Activated CD4-positive, alpha-beta T cell treated with anti-CD3 and anti-CD28 coated beads, Interleukin-2, amount 50 U/mL, for 16 hours (primary cell): Measurements from ENCODE around the gene CHEK1.
A peak's percentile ranks its signal among the peaks of the same experiment; 100 is the strongest.
"Not testable (repeated sequence)": the region's sequence is repeated elsewhere in the genome, so short reads cannot be mapped to it uniquely, and the experiment has no call there.

ENCODE experiments used
- DNase-seq: peaks from one replicate; pipeline ENCODE4 v3.0.0-alpha.2; 2020

Gene CHEK1

GRCh38 chr11:125624756-125625213 lies at the start of gene CHEK1:
Gene CHEK1, plus strand, starts transcription at chr11:125625163. Its CDS starts 1,606 bp downstream, at chr11:125626769.
- DNase-seq = no peak

GRCh38 chr11:125577181-125577580 lies 47.8 kb upstream of the CHEK1 start:
- DNase-seq = not testable (repeated sequence)

- DNase-seq = no peak
Measured at GRCh38 chr11:125578783-125579182, 46.2 kb upstream of the CHEK1 start.

GRCh38 chr11:125579811-125580210 lies 45.2 kb upstream of the CHEK1 start:
- no peak for DNase-seq

- DNase-seq = no peak
Measured at GRCh38 chr11:125583496-125583895, 41.5 kb upstream of the CHEK1 start.

GRCh38 chr11:125585487-125585886 lies 39.5 kb upstream of the CHEK1 start:
- DNase-seq = no peak

GRCh38 chr11:125586623-125587022 lies 38.3 kb upstream of the CHEK1 start:
- peak; percentile 68 for DNase-seq

GRCh38 chr11:125587480-125587879 lies 37.5 kb upstream of the CHEK1 start:
- DNase-seq = no peak

- DNase-seq = peak; percentile 32
Measured at GRCh38 chr11:125588505-125588904, 36.5 kb upstream of the CHEK1 start.

- peak; percentile 35 for DNase-seq
Measured at GRCh38 chr11:125591649-125592304, 33.2 kb upstream of the CHEK1 start.

GRCh38 chr11:125592305-125593113 lies 32.5 kb upstream of the CHEK1 start, which contains the start of gene STT3A:
Gene STT3A, plus strand, starts transcription at chr11:125592852. Its CDS starts 3,064 bp downstream, at chr11:125595916.
- peak; percentile 99 for DNase-seq

GRCh38 chr11:125593114-125593820 lies 31.7 kb upstream of the CHEK1 start:
- peak; percentile 17 for DNase-seq

GRCh38 chr11:125594958-125595357 lies 30.0 kb upstream of the CHEK1 start:
- DNase-seq = no peak

- DNase-seq = no peak
Measured at GRCh38 chr11:125600663-125601062, 24.3 kb upstream of the CHEK1 start.

- DNase-seq = no peak
Measured at GRCh38 chr11:125603207-125603606, 21.8 kb upstream of the CHEK1 start.

- no peak for DNase-seq
Measured at GRCh38 chr11:125605417-125605816, 19.5 kb upstream of the CHEK1 start.

GRCh38 chr11:125609545-125609944 lies 15.4 kb upstream of the CHEK1 start:
- no peak for DNase-seq

- no peak for DNase-seq
Measured at GRCh38 chr11:125618383-125618782, 6.6 kb upstream of the CHEK1 start.

- no peak for DNase-seq
Measured at GRCh38 chr11:125621995-125622394, 3.0 kb upstream of the CHEK1 start.

- DNase-seq = no peak
Measured at GRCh38 chr11:125623064-125623463, 1.9 kb upstream of the CHEK1 start.

- DNase-seq = no peak
Measured at GRCh38 chr11:125625225-125625629, 264 bp downstream of the CHEK1 start.

GRCh38 chr11:125625630-125626287 lies 796 bp downstream of the CHEK1 start:
- peak; percentile 92 for DNase-seq
